HG03066 (cell line): ENCODE measurements around the gene CCL21.

Experiments
- ATAC-seq: cut with Tn5 transposase; IDR thresholded peaks from one replicate; pipeline ENCODE4 v1.9.1; 2021; ENCODE audit warnings: low read depth; ENCODE audit not compliant: unreplicated experiment

Gene CCL21

GRCh38 chr9:34675048-34675714 lies 34.8 kb downstream of the CCL21 start:
- ATAC-seq: no peak

GRCh38 chr9:34674440-34674839 lies 35.5 kb downstream of the CCL21 start:
- ATAC-seq: no peak

- ATAC-seq: no peak
These were observed 38.6 kb downstream of the CCL21 start for GRCh38 chr9:34671307-34671706.

GRCh38 chr9:34669809-34670562 lies 40.0 kb downstream of the CCL21 start:
- ATAC-seq: no peak

- ATAC-seq: peak; percentile 66
These were observed 44.3 kb downstream of the CCL21 start for GRCh38 chr9:34665381-34666250.

GRCh38 chr9:34665067-34665380 lies 44.9 kb downstream of the CCL21 start:
- ATAC-seq: peak; percentile 24

- peak; percentile 52 for ATAC-seq
These were observed 45.5 kb downstream of the CCL21 start for GRCh38 chr9:34664281-34665066.

- no peak for ATAC-seq
These were observed 46.7 kb downstream of the CCL21 start for GRCh38 chr9:34663303-34663605.

- no peak for ATAC-seq
These were observed 47.2 kb downstream of the CCL21 start, which contains the start of gene CCL27 for GRCh38 chr9:34662526-34663302. CCL27 (minus strand) TSS chr9:34662657; CDS start chr9:34662633, 24 bp downstream.

GRCh38 chr9:34659592-34660253 lies 50.2 kb downstream of the CCL21 start:
- ATAC-seq: no peak
